Neutrophil (primary cell): ENCODE results near the gene PAXIP1.

Experiments
- H3K27ac ChIP-seq: fragments of 200-600 bp; sonication (generic); 2 replicates; pipeline ENCODE4 v1.5.1; 2016; ENCODE audit warnings: mild to moderate bottlenecking, moderate library complexity
- H3K27me3 ChIP-seq: fragments of 200-600 bp; sonication (generic); 2 replicates; pipeline ENCODE4 v1.6.0; 2016; ENCODE audit warnings: mild to moderate bottlenecking
- H3K36me3 ChIP-seq: fragments of 200-600 bp; sonication (generic); 2 replicates; pipeline ENCODE4 v1.5.1; 2017
- H3K4me1 ChIP-seq, 2 experiments: fragments of 200-600 bp in 1 of 2; sonication (generic) in 1 of 2; 1 replicate in 1 of 2; 2 replicates in 1 of 2; pipeline versions ENCODE4 v1.5.1 to v1.6.1; 2013 to 2016; ENCODE audit warnings: low read depth in 1 of 2, low read length in 1 of 2, mild to moderate bottlenecking in 1 of 2, moderate library complexity in 1 of 2; ENCODE audit not compliant: control insufficient read depth in 1 of 2, insufficient read depth in 1 of 2
- H3K4me3 ChIP-seq, 2 experiments: fragments of 200-600 bp in 1 of 2; sonication (generic) in 1 of 2; 1 replicate in 1 of 2; 2 replicates in 1 of 2; pipeline ENCODE4 v1.5.1; 2013 to 2016; ENCODE audit warnings: low read depth in 1 of 2, low read length in 1 of 2, mild to moderate bottlenecking in 1 of 2, moderate library complexity in 1 of 2
- H3K9me3 ChIP-seq: fragments of 200-600 bp; sonication (generic); 2 replicates; pipeline ENCODE4 v1.5.1; 2016
- TF ChIP-seq, protein P1 (sequence below): fragments of 200-600 bp; sonication (generic); IDR thresholded peaks from 2 replicates; pipeline ENCODE4 v1.5.1; 2016; ENCODE audit warnings: antibody characterized with exemption

Gene PAXIP1

DNA sequence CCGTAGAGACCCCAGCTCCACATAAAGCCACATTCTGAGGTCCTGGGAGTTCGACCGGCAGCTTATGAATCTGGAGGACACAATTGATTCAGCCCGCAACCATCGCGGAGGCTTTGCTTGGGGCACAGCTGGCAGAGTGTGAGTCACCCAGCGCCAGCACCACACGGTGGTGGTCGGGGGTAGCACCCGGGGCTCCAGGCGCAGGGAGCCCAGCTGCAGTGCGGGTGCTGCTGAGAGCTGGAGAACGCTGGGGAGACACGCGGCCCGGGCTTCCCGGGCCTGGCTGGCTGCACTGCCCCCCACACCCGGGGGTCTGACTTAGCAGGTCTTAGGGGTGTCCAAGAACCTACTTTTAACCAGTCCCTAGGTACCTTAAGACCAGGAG is 87.9 kb downstream of the PAXIP1 start:
- Histone ChIP-seq H3K27ac (no peak overlapping the region), H3K27me3 (peaks cover 58% of the 10 kb centered on the region), H3K4me1 (peaks cover 2 to 6% of the 10 kb centered on the region in 2 experiments), H3K9me3 (no peaks in the 10 kb centered on the region), H3K36me3 (no peaks in the 10 kb centered on the region), H3K4me3 (no peak overlapping the region)
- TF ChIP-seq, protein P1, sequence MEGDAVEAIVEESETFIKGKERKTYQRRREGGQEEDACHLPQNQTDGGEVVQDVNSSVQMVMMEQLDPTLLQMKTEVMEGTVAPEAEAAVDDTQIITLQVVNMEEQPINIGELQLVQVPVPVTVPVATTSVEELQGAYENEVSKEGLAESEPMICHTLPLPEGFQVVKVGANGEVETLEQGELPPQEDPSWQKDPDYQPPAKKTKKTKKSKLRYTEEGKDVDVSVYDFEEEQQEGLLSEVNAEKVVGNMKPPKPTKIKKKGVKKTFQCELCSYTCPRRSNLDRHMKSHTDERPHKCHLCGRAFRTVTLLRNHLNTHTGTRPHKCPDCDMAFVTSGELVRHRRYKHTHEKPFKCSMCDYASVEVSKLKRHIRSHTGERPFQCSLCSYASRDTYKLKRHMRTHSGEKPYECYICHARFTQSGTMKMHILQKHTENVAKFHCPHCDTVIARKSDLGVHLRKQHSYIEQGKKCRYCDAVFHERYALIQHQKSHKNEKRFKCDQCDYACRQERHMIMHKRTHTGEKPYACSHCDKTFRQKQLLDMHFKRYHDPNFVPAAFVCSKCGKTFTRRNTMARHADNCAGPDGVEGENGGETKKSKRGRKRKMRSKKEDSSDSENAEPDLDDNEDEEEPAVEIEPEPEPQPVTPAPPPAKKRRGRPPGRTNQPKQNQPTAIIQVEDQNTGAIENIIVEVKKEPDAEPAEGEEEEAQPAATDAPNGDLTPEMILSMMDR, result no peak

DNA sequence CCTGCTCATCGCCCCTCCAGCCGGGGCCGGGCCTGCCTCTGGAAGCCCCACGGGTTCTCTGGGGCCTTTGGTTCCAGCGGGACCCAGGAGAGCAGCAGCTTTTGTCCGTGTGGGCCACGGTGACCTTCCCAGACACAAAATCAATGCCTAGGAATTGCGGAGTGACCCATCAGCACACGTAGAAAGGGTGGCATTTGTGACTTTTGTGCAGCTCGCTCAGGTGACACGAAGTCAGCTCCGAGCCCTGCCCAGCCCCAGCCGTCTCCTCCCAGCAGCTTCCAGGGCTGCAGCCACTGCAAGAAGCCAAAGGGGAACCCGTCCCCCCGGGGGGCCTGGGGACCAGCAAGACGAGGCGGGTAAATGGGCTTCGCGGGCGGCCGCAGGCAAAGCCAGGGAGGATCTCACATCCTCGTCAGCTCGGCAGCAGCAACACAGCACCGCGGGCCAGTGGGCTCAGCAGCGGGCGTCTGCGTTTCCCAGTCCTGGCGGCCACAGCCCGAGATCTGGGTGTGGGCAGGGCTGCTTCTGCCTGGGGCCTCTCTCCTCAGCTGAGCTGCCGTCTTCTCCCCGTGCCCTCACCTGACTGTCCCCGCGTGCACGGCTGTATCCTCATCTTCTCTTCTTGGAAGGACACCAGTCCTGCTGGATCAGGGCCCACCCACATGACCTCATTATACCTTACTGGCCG is 88.5 kb downstream of the PAXIP1 start:
- Histone ChIP-seq H3K9me3 (no peaks in the 10 kb centered on the region), H3K36me3 (no peaks in the 10 kb centered on the region), H3K27ac (no peak overlapping the region), H3K27me3 (peaks cover 53% of the 10 kb centered on the region), H3K4me1 (peaks cover 2 to 6% of the 10 kb centered on the region in 2 experiments), H3K4me3 (peak overlapping the region in 1 of 2 experiments; percentile 25)
- TF ChIP-seq, protein P1, result no peak

DNA sequence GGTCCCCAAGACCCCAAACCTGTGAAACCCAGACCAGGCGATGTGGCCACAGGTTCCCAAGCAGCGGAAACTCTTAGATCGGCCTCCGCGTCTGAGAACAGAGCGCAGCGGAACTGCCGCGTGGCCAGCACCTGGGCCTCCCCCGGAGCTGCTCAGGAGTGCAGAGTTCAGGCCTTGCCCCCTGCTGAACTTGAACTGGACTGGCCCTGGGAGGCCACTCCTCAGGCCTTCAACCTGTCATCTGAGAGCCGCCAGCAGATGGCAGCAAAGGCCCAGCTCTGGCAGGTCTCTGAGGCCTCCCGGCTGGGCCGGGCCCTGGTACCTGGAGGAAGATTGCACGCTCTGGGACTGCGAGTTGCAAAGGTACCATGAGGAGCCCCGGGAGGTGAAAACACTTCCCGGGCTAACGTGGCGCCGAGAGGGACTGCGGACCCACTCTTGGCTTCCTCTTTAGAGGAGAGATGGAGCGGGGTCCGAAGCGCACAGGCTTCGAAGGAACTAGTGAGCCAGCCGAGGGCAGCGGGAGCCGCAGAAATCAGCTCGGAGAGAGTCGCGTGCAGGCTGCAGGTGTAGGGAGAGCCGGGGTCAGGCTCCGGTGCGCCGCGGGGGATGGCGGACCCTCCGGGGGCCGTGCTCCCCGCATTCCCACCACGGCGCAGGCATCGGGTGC is 89.2 kb downstream of the PAXIP1 start:
- peak overlapping the region in 1 of 2 experiments; percentile 25 for H3K4me3 ChIP-seq
- no peaks in the 10 kb centered on the region for H3K9me3 ChIP-seq
- H3K36me3 ChIP-seq, result no peaks in the 10 kb centered on the region
- peaks cover 46% of the 10 kb centered on the region for H3K27me3 ChIP-seq
- TF ChIP-seq, protein P1, result peak; percentile 85
- H3K27ac ChIP-seq, result no peak overlapping the region
- peaks cover 2 to 6% of the 10 kb centered on the region in 2 experiments for H3K4me1 ChIP-seq

DNA sequence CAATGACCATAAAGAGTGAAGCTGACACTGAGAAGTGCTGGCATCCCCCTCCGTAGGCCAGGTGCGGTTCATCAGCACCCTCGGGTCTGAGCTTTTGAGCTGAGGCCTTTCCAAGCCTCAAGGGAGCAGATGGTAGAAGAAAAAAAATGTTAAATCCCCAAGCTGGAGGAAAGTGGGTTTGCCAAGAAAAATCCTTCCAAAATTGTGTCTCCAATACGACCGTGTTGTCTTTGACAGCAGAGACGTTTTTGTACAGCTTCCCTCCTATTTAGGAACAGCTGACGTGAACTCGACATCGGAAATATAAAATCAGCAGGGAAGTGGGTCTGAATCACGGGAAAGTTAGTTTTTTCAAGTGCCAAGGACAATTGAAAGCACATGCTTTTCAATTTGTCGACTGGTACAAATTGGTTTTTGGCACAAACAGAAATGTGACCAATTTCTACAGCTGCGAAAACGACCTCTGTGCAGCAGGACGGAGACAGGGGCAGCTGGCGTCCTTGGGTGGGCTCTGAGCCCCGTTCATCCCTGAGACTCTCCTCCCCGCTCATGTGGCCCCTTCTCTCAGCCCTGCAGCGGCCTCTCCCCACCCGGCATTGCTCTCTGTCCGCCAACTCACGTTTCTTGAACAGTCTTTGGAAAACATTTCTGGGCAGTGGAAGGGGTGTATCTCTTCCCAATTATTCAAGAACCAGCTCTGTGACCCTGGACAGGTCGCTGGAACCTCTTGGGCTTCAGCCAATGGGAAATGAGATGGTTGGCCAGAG is 89.9 kb downstream of the PAXIP1 start:
- H3K4me3 ChIP-seq, result no peak overlapping the region
- H3K9me3 ChIP-seq, result no peaks in the 10 kb centered on the region
- H3K27me3 ChIP-seq, result peaks cover 46% of the 10 kb centered on the region
- no peak overlapping the region for H3K27ac ChIP-seq
- TF ChIP-seq, protein P1, result no peak
- H3K4me1 ChIP-seq, result peaks cover 2 to 6% of the 10 kb centered on the region in 2 experiments
- no peaks in the 10 kb centered on the region for H3K36me3 ChIP-seq

DNA sequence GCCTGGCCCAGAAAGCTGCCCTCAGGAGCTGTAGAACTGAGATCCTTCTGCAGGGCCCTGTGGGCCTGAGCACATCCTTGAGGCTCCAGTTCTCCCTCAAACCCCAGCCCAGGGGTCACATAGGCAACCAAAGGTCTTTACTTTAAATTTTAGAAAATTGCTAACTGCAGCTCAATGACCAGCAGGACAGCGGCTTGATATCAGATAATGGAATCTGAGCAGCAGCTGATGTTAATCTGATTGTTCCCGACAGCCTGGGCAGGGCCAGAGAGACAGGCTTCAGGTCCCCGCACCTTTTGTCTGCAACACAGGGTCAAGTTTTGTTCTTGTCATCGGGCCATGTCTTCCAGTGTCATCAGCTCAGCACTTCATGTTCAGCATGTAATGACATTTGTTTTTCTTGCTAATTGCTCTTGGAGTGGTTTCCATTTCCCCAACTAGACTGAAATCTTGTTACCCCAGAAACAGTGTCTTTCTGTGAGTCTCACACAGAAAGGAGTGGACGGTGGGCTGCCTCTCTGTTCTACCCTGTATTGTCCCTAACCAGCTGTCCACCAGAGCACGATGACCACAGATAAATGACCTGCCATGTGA is 91.0 kb downstream of the PAXIP1 start:
- peaks cover 2 to 6% of the 10 kb centered on the region in 2 experiments for H3K4me1 ChIP-seq
- H3K27me3 ChIP-seq, result peaks cover 39% of the 10 kb centered on the region
- H3K36me3 ChIP-seq, result no peaks in the 10 kb centered on the region
- H3K4me3 ChIP-seq, result no peak overlapping the region
- TF ChIP-seq, protein P1, result no peak
- H3K27ac ChIP-seq, result no peak overlapping the region
- H3K9me3 ChIP-seq, result no peaks in the 10 kb centered on the region
